NCI-H748 treated with DMSO at 0.1 percent for 48 hours (cell line): Measurements from ENCODE around the gene MAOB.
"Not testable (repeated sequence)": the region's sequence is repeated elsewhere in the genome, so short reads cannot be mapped to it uniquely, and the experiment has no call there.

Source experiments
- DNase-seq: peaks from one replicate; lab custom pipeline; 2025; lab: John Stamatoyannopoulos, UW

Gene MAOB

DNA sequence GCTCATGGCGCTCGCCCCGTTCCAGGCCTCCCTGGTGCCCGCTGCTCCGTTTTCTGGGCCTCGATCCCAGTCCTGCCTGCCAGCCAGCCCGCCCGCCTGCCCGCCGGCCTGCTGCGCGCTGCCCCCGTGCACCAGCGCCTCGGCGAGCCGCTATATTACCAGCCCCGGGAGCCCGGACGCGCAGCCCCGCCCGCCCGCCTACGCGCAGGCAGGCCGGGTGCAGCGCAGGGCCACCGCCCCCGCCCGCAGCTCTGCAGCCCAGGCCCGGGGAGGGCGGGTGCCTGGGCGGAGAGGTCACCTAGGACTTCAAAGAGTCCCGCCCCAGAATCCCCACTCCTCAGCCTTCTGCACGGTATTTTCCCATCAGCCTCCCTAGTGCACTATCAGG is at the start of gene MAOB:
Gene MAOB (minus strand): TSS at position 157 of the 388 bp plus-strand sequence. CDS start 151 bp downstream, at position 6.
- no peak for DNase-seq

DNA sequence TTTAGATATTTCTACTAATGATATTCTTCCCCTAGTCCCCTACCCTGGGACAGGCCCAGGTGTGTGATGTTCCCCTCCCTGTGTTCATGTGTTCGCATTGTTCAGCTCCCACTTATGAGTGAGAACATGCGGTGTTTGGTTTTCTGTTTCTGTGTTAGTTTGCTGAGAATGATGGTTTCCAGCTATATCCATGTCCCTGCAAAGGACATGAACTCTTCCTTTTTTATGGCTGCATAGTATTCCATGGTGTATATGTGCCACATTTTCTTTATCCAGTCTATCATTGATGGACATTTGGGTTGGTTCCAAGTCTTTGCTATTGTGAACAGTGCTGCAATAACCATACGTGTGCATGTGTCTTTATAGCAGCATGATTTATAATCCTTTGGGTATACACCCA is 39.8 kb upstream of the MAOB start:
- DNase-seq: not testable (repeated sequence)

DNA sequence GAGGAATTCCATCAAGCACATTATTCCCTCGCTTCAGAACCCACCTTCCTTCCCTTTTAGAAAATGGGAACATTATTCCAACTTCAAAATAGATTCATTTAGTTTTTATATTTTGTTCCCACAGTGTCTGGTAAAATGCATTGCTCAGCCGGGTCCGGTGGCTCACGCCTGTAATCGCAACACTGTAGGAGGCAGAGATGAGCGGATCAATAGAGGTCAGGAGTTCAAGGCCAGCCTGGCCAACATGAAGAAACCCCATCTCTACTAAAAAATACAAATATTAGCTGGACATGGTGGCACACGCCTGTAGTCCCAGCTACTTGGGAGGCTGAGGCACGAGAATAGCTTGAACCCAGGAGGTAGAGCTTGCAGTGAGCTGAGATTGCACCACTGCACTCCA is 28.5 kb upstream of the MAOB start:
- not testable (repeated sequence) for DNase-seq

DNA sequence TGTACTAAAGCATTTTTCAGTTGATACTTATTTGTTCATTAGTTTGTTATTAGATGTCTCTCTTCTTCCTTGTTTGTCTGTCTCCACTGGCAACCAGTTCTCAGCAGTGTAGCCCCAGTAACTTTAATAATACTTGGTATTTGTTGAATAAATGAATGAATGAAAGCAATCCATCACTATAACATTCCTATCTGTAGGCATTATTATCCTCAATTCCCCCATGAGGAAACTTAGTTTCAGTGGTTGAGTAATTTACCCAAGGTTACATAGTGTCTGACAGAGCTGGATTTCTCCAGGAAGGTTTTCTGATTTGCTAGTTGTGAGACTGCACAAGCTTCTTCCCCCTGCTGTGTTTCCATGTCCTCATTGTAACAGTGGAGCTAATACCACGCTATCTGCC is 27.8 kb upstream of the MAOB start:
- no peak for DNase-seq

DNA sequence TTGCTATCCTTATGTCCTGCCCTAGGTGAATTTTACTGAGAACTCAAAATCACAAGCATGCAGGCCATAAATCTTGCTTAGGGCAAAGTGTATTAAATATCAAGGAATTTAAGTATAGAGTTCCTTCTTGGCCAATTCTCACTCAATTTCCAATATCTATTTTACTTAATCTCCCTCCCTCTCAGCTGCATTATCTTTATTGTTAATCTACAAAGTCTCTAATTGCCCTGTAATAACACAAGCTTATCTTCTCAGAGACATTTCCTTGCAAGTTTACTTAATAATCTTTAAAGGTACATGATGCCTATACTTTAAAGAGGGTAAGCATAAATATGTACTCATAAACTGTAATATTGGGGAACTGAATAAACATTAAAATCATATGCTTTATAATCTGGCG is 26.9 kb upstream of the MAOB start:
- no peak for DNase-seq

DNA sequence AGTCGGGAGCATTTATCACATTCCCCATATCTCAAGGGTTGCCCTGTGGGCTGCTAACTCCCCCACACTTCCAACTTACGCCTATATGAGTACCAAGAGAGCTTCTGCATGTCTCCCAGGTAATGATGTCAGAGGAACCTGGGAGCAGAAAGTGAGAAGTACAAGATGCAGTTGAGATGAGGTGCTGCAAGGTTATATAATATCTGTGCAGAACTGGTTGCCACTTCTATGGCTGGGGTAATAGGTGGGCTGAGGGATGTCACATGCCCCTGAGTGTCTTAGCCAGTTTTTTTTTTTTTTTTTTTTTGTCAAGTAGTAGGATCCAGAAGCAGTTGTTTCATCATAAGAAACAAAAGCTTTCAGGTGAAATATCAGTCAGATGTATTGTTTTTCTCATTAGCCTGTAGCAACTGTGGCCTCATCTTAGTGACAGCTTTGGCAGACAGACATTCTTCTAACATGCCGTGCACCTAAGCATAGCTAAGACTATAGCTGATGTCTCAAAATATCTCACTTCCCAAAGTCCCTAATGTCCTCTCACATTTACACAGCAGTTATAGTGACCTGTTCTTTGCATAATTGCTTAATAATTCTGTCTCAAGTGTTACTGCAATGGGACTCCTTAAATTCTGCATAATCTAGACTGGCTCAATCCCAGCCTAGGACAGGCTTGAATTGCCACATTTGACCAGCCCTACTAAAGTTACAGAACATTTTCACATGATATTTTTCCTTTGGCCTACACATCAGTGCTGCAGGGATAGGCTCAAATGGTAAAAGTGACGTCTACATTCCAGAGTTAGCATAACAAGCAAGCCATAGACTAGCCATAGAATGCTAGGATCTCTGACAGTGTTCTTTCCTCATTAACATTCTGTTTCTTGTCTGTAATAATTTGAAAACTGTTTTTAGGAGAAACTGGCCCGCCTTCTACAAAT is 17.9 kb upstream of the MAOB start:
- no peak for DNase-seq

DNA sequence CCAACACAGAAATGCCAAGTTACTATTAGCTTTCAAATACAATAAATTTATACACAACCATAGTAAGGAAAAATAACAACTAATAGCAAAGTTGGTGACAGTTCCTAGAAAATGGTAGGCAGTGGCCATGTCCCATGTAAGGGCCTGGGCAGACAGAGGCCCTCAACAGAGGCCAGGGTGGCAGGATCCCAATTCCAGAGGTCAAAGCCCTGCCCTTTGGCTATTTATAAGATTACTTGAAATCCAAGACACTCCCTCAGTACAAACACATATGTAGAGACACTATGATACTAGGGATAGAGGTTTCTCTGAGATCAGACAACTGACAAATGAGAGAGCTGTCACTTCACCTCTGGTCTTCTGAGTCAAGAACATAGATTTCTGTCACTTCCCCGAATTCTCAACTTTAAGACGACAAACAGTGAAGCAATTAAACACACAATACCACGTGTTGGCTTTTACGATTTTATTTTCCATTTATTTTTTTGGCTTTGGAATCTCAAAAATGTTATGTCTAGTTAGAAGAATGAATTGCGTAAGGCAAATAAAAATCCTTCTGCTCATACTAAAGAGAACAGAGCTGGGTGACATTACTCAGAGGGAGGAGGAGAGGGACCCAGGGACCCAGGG is 16.3 kb upstream of the MAOB start:
- no peak for DNase-seq

DNA sequence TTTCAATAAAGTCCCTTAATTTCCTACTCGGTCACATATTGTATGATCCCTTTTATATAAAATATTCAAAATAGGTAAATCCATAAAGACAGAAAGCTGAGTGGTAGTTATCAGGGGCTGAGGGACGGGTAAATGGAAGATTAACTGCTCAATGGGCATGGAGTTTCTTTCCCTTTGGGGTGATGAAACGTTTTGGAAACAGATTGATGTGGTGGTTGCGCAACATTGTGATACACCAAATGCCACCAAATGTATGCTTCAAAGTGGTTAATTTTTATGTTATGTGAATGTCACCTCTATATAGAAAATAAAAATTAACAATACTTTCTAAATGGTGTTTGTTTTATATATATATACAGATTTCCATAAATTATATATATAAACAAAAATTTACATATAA is 15.0 kb upstream of the MAOB start:
- DNase-seq: no peak

DNA sequence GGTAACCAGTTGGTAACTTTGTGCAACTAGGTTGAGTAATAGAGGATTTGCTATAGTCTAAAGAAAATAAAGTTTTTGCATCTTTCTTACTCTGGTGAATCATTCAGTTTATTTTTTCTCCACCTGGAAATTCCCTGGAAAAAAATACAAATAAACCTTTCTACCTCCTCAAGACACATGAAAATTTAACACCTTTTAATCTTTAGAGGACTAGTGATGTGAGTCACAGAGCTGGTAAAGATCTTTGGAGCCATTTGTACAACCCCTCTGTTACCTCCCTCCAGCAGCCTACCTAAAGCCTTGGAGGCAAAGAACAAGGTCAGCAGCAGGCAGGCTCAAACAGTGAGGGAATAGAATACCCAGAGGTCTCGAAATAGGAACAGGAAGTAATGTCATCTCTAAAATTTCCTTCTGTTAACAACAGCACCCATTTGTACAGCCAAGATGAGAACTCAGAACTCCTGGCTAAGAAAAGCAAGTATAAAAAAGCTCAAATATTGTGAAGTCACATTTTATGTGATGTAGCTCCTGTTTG is 10.2 kb upstream of the MAOB start:
- DNase-seq: no peak

DNA sequence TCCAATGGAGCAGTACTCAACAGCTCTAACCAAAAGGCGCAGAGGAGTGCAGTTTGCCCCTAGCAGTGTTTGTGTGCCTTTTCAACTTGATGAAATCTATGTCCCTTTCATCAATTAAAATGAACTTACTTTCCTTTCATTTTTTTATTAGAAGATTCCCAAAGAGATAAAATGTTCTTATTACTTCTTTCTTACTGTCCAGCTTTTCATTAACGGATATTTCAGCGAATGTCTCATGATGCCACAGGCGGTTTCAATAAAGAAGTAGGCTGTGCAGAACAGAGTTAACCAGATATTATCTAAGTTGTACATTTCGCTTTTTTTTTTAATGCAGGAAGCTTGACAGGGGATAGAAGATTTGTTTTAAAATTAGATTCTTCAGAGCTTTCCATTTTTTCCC is 3.4 kb upstream of the MAOB start:
- no peak for DNase-seq

DNA sequence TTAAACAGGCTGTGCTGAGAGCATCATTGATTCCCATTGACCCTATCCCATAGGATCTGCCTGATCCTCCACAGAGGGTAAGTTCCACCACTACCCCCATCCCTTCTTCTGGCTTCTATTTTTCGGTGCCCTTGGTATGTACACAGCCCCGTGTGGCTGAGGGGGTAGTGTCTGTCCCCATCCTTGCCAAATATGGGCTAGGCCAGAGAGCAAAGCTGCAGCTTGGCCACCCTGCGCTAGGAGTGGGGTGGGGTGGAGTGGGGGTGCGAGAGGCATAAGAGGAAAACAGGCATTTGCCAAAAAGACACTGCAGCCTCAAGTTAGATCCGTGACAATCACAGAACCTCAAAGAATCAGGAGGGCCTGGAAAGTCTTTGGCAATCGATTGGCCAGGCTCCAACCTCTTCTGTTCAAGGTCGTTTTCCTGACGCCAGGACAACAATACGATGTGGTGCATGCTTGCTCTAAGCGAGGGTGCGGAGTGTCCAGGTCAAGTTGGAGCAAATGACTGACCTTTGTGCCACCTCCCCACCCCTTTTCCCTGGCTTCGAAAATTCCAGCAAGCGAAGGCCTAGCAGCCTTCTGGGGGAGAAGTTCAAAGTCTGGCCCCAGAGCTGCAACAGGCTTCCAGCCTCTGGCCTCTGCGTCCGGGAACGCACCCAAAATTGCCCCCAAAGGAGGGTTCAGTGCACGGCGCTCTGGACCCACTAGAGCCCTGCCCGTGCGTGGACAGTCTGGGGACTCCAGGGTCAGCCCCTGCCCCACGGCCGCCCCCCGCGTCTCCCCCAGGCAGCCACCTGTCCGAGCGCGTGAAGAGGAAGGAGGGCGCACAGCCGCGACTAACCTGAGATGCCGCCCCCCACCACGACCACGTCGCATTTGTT is 598 bp downstream of the MAOB start:
- no peak for DNase-seq

DNA sequence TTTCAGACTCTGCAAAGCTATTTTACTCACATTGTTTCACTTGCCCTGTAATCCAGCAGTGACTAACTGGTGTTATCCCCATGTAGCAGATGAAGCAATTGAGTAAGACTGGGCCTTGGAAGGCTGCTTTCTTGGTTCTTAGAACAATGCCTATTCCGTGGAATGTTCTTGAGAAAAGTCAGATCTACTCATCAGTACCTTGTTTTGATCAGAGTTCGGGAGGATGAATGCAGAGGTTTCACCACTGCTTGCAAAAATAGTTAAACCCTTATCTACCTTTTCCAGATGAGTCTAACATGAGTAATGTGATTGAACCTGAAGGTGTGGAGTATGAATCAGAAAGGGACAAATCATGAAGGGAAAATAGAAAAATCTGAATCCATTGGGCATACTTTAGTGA is 1.8 kb downstream of the MAOB start:
- DNase-seq: no peak

DNA sequence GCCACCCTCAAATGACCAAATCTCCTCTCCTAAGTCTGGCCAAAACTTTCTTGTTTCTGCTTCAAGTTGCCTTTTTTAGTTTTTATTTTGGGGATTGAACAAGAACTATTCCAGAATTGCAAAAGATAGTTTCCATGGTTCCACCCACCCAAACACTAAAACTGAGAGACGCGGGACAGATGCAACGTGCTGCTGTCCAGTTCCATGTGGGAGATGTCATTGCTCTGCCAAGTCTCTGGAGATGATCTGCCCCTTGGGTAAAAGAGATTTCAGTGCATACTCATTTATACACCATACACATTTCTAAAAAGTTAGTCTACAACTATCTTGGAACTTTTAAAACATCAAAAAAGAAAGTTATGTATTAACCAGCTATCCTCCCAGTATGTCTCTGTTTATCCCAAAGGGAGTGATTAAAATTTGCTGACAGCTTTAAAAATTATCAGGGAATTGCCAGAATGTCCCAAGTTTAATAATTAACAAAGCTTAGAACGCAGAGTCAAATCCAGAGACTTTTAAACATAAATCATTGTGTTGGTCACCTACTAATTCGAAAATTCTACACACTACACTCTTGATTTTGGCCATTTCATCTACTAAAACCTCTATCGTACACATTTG is 3.2 kb downstream of the MAOB start:
- DNase-seq: no peak

DNA sequence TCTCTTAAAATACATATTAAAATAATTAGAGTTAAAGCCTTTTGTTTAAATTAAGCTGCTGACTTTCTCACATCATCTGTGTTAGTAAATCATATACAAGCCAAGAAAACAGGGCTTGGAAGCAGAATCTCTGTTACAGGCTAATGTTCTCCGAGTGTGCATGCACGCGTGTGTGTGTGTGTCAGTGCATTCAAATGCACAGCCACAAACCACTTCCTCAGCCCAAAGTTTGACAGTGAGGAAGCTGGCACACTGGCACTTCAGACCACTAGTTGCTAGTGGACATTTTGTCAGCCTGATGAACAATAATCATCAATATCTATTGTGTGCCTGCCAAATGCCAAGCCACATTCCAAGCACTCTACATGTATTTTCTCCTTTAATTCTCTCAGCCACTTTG is 5.6 kb downstream of the MAOB start:
- no peak for DNase-seq

DNA sequence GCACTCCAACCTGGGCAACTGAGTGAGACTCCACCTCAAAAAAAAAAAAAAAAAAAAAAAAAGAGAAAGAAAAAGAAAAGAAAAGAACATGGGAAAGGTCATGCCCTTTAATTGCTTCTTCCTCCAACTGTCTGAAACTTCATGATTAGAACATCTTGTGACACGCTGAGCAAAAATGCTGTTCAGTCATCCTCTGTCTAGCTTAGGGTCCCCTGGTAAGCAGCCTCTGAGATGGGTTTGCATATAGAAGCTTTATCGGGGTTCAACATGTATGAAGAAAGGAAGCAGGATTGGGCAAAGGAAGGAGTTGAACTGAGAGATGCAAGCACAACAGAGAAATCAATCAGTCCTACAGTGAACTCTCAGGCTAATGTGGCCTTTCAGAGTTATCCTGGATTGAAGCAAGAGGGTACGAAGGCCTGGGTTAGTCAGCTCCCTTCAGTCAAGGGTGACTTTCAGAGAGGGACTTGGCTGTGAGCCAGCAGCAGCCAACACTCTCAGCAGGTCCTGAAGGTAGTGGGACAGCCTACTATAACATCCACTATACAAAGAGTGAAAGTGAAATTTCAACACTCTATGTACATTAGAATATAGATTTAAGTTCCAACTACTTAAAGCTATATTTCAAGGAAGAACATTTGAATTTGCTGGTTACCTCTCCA is 11.4 kb downstream of the MAOB start:
- DNase-seq: no peak

DNA sequence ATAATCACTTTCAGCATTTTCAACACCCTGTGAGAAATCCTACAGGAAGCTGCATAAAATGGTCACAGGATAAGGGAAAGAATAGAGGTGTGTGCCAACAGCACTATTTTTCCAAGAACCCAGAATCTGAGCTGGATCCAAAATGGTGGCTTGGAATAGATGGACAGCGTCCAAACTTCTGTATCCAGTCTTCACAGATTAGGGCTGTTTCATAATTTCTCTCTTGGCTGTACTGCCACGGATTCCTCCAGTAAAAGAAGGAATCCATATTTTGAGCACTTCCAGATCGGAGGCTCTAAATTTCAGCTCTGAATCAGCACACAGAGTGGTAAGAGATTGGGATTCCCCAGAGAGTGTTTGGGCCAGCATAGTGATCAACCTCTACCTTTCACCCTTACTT is 12.2 kb downstream of the MAOB start:
- DNase-seq: no peak

DNA sequence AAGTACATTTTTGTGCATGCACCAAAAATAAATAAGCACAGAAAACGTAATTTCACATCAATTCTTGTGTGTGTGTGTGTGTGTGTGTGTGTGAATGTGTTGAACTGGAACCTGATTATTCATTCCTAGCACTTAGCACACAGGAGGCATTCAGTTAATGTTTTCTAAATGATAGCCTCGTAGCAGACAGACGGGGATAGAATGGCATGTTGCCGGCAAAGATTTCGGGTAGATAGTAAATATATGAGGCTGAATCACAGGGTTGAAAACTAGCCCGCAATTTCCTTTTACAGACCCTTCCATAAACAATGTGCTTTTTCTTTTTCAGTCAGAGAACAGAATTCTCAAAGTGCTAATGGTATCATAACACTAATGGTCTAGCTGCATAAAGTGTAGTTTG is 13.5 kb downstream of the MAOB start:
- DNase-seq: no peak

DNA sequence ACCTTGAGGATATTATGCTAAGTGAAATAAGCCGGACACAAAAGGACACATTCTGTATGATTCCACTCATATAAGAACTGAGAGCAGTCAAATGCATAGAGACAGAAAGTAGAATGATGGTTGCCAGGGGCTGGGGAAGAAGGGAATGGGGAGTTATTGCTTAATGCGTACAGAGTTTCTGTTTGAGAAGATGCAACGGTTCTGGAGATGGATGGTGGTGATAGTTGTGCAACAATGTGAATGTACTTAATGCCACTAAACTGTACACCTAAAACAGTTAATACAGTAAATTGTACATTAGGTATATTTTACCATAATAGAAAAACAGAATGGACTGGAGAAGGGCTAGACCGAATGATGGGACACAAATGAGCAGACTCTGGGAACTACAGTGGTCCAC is 15.8 kb downstream of the MAOB start:
- DNase-seq: no peak

DNA sequence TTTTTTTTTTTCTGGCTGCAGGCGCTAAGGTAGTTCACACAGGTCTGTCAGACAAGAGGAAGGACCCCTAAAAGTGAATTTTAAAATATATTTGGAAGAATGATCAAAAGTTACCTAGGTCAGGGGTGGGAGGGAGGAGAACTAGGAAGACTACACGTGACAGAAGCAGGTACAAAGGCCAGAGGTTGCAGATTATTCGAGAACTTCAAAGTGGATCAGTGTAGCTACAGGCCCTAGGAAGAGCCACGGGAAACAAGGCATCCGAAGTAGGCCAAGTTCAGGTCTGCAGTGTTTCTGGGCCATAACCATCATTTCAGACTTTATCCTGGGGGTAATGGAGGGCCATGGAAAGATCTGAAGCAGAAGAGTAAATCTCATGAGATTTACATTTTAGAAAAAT is 16.5 kb downstream of the MAOB start:
- no peak for DNase-seq

DNA sequence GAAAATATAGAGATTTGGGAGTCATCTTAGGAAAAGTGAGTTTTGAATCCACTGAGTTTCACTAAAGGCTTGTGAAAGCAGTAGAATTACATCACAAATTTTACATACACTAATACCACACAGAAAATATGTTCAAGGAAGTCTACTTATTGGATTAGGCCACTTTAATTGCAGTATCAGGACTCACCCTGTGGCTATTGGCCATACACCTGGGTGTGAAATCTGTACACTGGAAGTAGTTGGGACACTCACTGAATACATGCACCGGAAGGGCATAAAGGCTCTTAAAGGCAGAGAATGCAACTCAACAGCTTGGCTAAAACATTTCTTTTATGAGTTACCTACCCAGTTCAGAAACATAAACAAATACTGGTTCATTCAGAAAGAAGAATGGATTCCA is 19.8 kb downstream of the MAOB start:
- DNase-seq: no peak

DNA sequence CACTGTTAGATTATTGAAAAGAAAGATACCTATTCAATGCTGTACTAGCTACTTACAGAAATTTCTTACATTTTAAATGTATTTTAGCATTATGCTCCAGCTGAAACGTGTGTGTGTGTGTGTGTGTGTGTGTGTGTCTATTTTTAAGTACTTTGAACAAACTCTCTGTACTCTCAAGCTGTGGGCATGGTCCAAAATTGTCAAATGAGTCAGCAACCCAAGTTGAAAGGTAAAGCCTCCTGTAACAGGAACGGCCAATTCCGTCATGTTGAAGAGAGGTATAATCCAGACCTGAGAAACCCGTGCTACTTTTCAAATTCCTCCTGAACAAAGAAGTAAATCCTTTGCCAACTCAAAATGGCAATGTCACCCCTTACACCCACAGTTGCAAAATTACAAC is 20.5 kb downstream of the MAOB start:
- no peak for DNase-seq
